Measurements from ENCODE around the gene SH3TC2. TPM values are rescaled to one million over a fixed set of nuclear protein-coding genes. Genes with fewer than 3 reads are reported as not detected.

Gene SH3TC2
- polyA plus RNA-seq, 1 of the 3 experiments (the other 2 are of a cell fraction), result 1.1 TPM

- Histone ChIP-seq H3K9me3 (no peaks in the 10 kb centered on the region), H3K4me1 (ENCODE audit: control insufficient read depth in 1 of 2, insufficient read depth in 2 of 2, low read depth in 1 of 2, low read length in 1 of 2) (peaks cover 0 to 2% of the 10 kb centered on the region in 2 experiments; a peak in 2 of 4 replicates), H3K27ac (ENCODE audit: low read depth in 2 of 2, low read length in 1 of 2) (no peak overlapping the region), H3F3A (replicated peaks; ENCODE audit: insufficient read depth) (peaks cover 8% of the 10 kb centered on the region), H3K4me3 (ENCODE audit: low read depth in 2 of 2, low read length in 1 of 2) (no peak overlapping the region), H3K27me3 (ENCODE audit: insufficient read depth) (no peaks in the 10 kb centered on the region), H3K36me3 (replicated peaks in 1 of 2; ENCODE audit: control insufficient read depth in 1 of 2, insufficient read depth in 2 of 2, low read length in 1 of 2) (no peaks in the 10 kb centered on the region), H3K79me2 (ENCODE audit: insufficient read depth) (no peaks in the 10 kb centered on the region; the same call in 1 of the 2 replicates), H4K20me1 (ENCODE audit: insufficient read depth) (no peaks in the 10 kb centered on the region), H2AFZ (ENCODE audit: low read depth) (no peak overlapping the region), H3K4me2 (no peak overlapping the region), H3K9ac (no peak overlapping the region), H3K9me2 (no peaks in the 10 kb centered on the region)
- no peak for DNase-seq
- no peak for TF ChIP-seq TEAD4 (IDR thresholded peaks at IDR 0.05; ENCODE audit: borderline replicate concordance, insufficient read depth)
- no peak for TF ChIP-seq NRF1 (IDR thresholded peaks at IDR 0.05; ENCODE audit: low read depth, low read length)
- 0 out of 2 replicates have a peak, but pooled peaks have one; percentile 21 for TF ChIP-seq FOSL2 (IDR thresholded peaks at IDR 0.05; ENCODE audit: borderline replicate concordance, low read depth)
- TF ChIP-seq RCOR1 (IDR thresholded peaks at IDR 0.05; ENCODE audit: low read length), result no peak
- TF ChIP-seq TCF12 (IDR thresholded peaks at IDR 0.05), result peak; percentile 74; the same call in 1 of the 2 replicates
- no peak for TF ChIP-seq POLR2AphosphoS5 (IDR thresholded peaks at IDR 0.05; ENCODE audit: low read depth, low read length)
- TF ChIP-seq RFX5 (IDR thresholded peaks at IDR 0.05; ENCODE audit: low read length), result no peak
- ChIA-PET POLR2A (no interaction called here), CTCF (interaction anchor here (0.6 to 9.5 kb wide), 8 partner anchors 14 to 768 kb away, joined by 3 to 72 read pairs (median 5); no protein-coding TSS in a partner anchor)
- WGBS (ENCODE audit: low lambda C conversion rate), result 90% methylated on average over 3 of the region's 3 CpGs
Observed at GRCh38 chr5:149011084-149011483, 51.8 kb downstream of the SH3TC2 start.

- ChIA-PET CTCF (interaction anchor here (1.7 to 9.5 kb wide), 8 partner anchors 10 to 276 kb away, joined by 4 to 72 read pairs (median 16); no protein-coding TSS in a partner anchor), POLR2A (no interaction called here)
- DNase-seq, result no peak
- no peak for TF ChIP-seq MXI1 (IDR thresholded peaks at IDR 0.05; ENCODE audit: low read depth, low read length)
- TF ChIP-seq EZH2phosphoT487 (IDR thresholded peaks at IDR 0.05; ENCODE audit: borderline replicate concordance, low read depth), result no peak
- TF ChIP-seq CTCF (IDR thresholded peaks at IDR 0.05), result no peak
- TF ChIP-seq SIN3A (IDR thresholded peaks at IDR 0.05; ENCODE audit: borderline replicate concordance, low read depth, low read length), result no peak
- no peak for TF ChIP-seq FOXJ3 (CRISPR knock-in tag; IDR thresholded peaks at IDR 0.05)
- TF ChIP-seq ELF1 (IDR thresholded peaks at IDR 0.05), result no peak
- TF ChIP-seq USF2 (IDR thresholded peaks at IDR 0.05; ENCODE audit: borderline replicate concordance, low read depth, low read length), result no peak
- no peak for TF ChIP-seq GABPA (IDR thresholded peaks at IDR 0.05; ENCODE audit: low read depth)
- TF ChIP-seq PBX3 (IDR thresholded peaks at IDR 0.05), result peak; percentile 82; the same call in 1 of the 2 replicates
- TF ChIP-seq TEAD4 (IDR thresholded peaks at IDR 0.05; ENCODE audit: borderline replicate concordance, insufficient read depth), result 0 out of 2 replicates have a peak, but pooled peaks have one; percentile 57
- 0 out of 2 replicates have a peak, but pooled peaks have one; percentile 10 for TF ChIP-seq MEF2A (IDR thresholded peaks at IDR 0.05; ENCODE audit: borderline replicate concordance, low read depth)
- TF ChIP-seq RXRA (IDR thresholded peaks at IDR 0.05; ENCODE audit: borderline replicate concordance, low read depth), result 0 out of 2 replicates have a peak, but pooled peaks have one; percentile 15
- TF ChIP-seq NRF1 (IDR thresholded peaks at IDR 0.05; ENCODE audit: low read depth, low read length), result no peak
- TF ChIP-seq REST (IDR thresholded peaks at IDR 0.05; ENCODE audit: low read depth, low read length), result no peak
- TF ChIP-seq RFX5 (IDR thresholded peaks at IDR 0.05; ENCODE audit: low read length), result no peak
- TF ChIP-seq RAD21 (IDR thresholded peaks at IDR 0.05; ENCODE audit: low read length), result no peak
- 0 out of 2 replicates have a peak, but pooled peaks have one; percentile 29 for TF ChIP-seq POLR2AphosphoS5 (IDR thresholded peaks at IDR 0.05; ENCODE audit: low read depth, low read length)
- TF ChIP-seq NFIC (IDR thresholded peaks at IDR 0.05; ENCODE audit: borderline replicate concordance), result peak; percentile 64
Observed at GRCh38 chr5:149007174-149007573, 55.7 kb downstream of the SH3TC2 start.

More at GRCh38 chr5:149007174-149007573, 55.7 kb downstream of the SH3TC2 start:
- Histone ChIP-seq H3K79me2 (ENCODE audit: insufficient read depth) (no peaks in the 10 kb centered on the region; the same call in 1 of the 2 replicates), H3K4me3 (ENCODE audit: low read depth in 2 of 2, low read length in 1 of 2) (no peak overlapping the region), H3K27me3 (ENCODE audit: insufficient read depth) (no peaks in the 10 kb centered on the region), H3K4me2 (no peak overlapping the region), H3K9me3 (no peaks in the 10 kb centered on the region), H3K9me2 (no peaks in the 10 kb centered on the region), H3K4me1 (ENCODE audit: control insufficient read depth in 1 of 2, insufficient read depth in 2 of 2, low read depth in 1 of 2, low read length in 1 of 2) (peaks cover 9 to 12% of the 10 kb centered on the region in 2 experiments; a peak in 3 of 4 replicates), H3F3A (replicated peaks; ENCODE audit: insufficient read depth) (peaks cover 20% of the 10 kb centered on the region), H3K27ac (ENCODE audit: low read depth in 2 of 2, low read length in 1 of 2) (no peak overlapping the region), H4K20me1 (ENCODE audit: insufficient read depth) (no peaks in the 10 kb centered on the region; the same call in 1 of the 2 replicates), H2AFZ (ENCODE audit: low read depth) (no peak overlapping the region), H3K36me3 (replicated peaks in 1 of 2; ENCODE audit: control insufficient read depth in 1 of 2, insufficient read depth in 2 of 2, low read length in 1 of 2) (no peaks in the 10 kb centered on the region), H3K9ac (no peak overlapping the region)

Measured in SK-N-SH (cell line).